ENCODE results near the gene GPR153. TPM values are rescaled to one million over a fixed set of nuclear protein-coding genes. Genes with fewer than 3 reads are reported as not detected.
A peak's percentile ranks its signal among the peaks of the same experiment; 100 is the strongest.

The GPR153 gene
- total RNA-seq, 3 donors from 2014 or later = 20.2 to 28.3 (median 20.4) TPM

- TF ChIP-seq CTCF (IDR thresholded peaks at IDR 0.05) = no peak
- H3K4me1 ChIP-seq (ENCODE audit: low read depth) = peaks cover 6% of the 10 kb centered on the region
- no peak for ATAC-seq
- no peak for DNase-seq
- H3K36me3 ChIP-seq (ENCODE audit: low read depth) = no peaks in the 10 kb centered on the region
- intact Hi-C loops (cut with DNase I, micrococcal nuclease) = no loop called here
- no peaks in the 10 kb centered on the region for H3K9me3 ChIP-seq
- H3K4me3 ChIP-seq = no peak overlapping the region
Observed at GRCh38 chr1:6285336-6285735, 24.4 kb upstream of the GPR153 start.

GRCh38 chr1:6282577-6283270, 21.8 kb upstream of the GPR153 start:
- Histone ChIP-seq H3K36me3 (ENCODE audit: low read depth) (no peaks in the 10 kb centered on the region), H3K4me3 (no peak overlapping the region), H3K9me3 (no peaks in the 10 kb centered on the region), H3K4me1 (ENCODE audit: low read depth) (peaks cover 13% of the 10 kb centered on the region)
- DNase-seq (peak in 1 of 3 donors; percentile 42), ATAC-seq (peak; percentile 11)
- no peak for TF ChIP-seq CTCF (IDR thresholded peaks at IDR 0.05)
- intact Hi-C loops (cut with DNase I, micrococcal nuclease) = no loop called here

- DNase-seq (peak; percentile 81 to 82 (median 82)), ATAC-seq (peak; percentile 92)
- Histone ChIP-seq H3K36me3 (ENCODE audit: low read depth) (no peaks in the 10 kb centered on the region), H3K4me1 (ENCODE audit: low read depth) (peaks cover 15% of the 10 kb centered on the region), H3K4me3 (no peak overlapping the region), H3K9me3 (no peaks in the 10 kb centered on the region)
- TF ChIP-seq CTCF (IDR thresholded peaks at IDR 0.05) = no peak
- intact Hi-C loops (cut with DNase I, micrococcal nuclease) = no loop called here
Observed at GRCh38 chr1:6281511-6282402, 20.9 kb upstream of the GPR153 start.

GRCh38 chr1:6280761-6281451, 20.0 kb upstream of the GPR153 start:
- ATAC-seq (peak; percentile 8), DNase-seq (peak in 1 of 3 donors; percentile 47)
- TF ChIP-seq CTCF (IDR thresholded peaks at IDR 0.05) = no peak
- Histone ChIP-seq H3K4me1 (ENCODE audit: low read depth) (peaks cover 23% of the 10 kb centered on the region), H3K4me3 (no peak overlapping the region), H3K9me3 (no peaks in the 10 kb centered on the region), H3K36me3 (ENCODE audit: low read depth) (no peaks in the 10 kb centered on the region)
- intact Hi-C loops (cut with DNase I, micrococcal nuclease) = no loop called here

GRCh38 chr1:6279613-6280383, 18.9 kb upstream of the GPR153 start:
- TF ChIP-seq CTCF (IDR thresholded peaks at IDR 0.05) = no peak
- peaks cover 25% of the 10 kb centered on the region for H3K4me1 ChIP-seq (ENCODE audit: low read depth)
- intact Hi-C loops (cut with DNase I, micrococcal nuclease) = no loop called here
- DNase-seq (no peak), ATAC-seq (no peak)
- H3K4me3 ChIP-seq = no peak overlapping the region
- no peaks in the 10 kb centered on the region for H3K9me3 ChIP-seq
- H3K36me3 ChIP-seq (ENCODE audit: low read depth) = no peaks in the 10 kb centered on the region

Data from mucosa of descending colon (tissue), 3 donors.